HG02943 (cell line): ENCODE measurements around the gene CD93.

Experiments
- ATAC-seq: cut with Tn5 transposase; IDR thresholded peaks from one replicate; pipeline ENCODE4 v1.9.1; 2021; ENCODE audit warnings: mild to moderate bottlenecking, low read depth, moderate library complexity; ENCODE audit not compliant: unreplicated experiment

CD93 gene

GRCh38 chr20:23086056-23086566 lies at the start of gene CD93:
Gene CD93 (minus strand): TSS chr20:23086324. CDS start chr20:23086192, 132 bp downstream.
- ATAC-seq, result no peak

DNA sequence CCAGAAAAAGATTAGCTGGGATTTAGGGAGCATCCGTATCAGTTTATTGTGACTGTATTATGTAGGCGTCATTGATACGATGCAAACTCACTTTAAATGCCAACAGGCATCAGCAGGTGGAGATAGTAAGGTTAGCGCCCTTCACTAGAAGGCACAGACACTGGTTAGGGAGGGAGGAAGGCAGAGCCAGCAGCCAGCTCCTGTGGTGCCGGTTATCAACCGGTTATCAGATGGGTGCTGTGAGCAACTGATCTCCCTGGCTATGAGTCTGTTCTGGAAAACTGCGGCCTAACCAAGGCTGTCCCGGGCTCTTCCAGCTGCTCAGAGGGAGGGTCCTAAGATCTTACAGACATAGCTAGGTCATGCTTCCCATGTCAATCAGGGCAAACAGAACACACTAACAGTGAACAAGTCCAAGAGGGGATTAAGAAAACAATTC lies 47.5 kb upstream of the CD93 start:
- no peak for ATAC-seq

GRCh38 chr20:23132930-23133559 lies 46.9 kb upstream of the CD93 start:
- no peak for ATAC-seq

GRCh38 chr20:23132293-23132929 lies 46.3 kb upstream of the CD93 start:
- no peak for ATAC-seq

DNA sequence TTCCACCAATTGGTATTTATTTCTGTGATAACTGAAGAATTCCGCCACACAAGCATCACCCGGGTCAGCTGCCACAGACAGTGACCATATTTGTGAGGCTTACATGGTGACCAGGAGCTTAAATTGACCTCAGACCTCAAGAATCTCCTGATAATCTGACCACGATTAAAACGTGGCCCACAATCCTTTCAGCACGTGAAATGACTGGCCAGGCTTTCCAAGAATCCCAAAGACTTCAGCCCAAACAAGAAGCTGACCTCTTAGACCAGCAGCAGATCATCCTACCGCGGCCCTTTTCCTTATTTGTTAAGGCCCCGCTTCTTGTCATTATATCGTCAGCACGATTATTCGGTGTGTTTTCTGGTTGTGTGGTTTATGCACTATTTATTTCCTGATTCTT lies 45.6 kb upstream of the CD93 start:
- ATAC-seq, result no peak

DNA sequence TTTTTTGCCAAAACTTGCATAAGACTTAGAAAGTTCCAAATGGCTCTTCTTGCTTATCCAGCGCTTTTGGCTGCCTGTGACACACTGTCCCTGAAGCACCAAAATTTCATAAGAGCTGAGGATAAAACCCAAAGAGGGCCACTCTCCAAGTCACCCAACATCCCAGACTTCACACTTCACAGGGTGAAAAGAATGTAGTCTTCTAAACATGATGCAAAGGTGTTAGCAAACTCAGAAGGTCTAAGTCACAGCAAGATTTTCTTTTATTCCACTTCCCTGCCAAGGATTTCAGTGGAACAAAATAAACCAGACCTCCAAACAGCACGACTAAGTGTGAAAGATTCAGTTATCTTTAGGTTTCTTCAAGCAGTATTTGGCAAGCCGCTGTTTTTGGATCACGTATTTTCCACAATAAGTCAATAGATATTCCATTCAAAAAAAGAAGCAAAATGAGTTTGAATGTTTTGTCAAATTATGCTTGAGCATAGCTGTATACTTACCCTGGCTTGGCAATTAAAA lies 44.6 kb upstream of the CD93 start:
- no peak for ATAC-seq

DNA sequence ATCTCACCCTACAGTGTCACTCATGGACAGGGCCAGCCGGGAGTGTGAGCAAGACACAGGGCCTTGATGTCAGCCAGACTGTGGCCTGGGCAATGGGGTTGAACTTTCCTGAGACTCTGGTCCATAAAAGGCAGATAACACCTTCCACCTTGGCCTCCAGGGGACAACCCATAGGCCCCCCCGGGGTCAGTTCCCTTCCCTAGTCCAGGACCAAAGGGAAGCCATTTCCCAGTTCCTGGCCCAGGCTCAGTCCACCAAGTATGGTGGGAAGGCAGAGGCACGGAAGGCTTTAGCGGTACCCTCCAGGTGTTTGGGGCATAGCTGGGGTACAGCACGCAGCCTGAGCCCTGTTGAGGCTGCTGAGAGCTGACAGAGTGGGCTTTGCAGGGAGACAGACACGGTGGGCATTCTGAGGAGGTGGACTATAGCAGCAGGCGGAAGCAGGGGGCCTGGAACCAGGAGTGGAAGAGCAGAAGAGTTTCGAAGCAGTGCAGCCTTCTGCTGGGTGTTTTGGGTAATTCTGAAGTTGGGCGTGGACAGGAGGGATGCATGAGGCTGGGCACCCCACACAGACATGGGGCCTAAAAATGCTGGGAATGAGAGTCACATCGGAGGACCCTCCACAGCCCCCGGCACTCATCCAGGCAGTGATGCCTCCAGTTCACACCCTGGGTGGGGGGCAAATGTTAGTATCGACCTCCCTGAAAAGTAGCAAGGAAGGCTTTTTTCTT lies 43.9 kb upstream of the CD93 start:
- ATAC-seq, result no peak

GRCh38 chr20:23129266-23129665 lies 43.1 kb upstream of the CD93 start:
- ATAC-seq, result no peak

DNA sequence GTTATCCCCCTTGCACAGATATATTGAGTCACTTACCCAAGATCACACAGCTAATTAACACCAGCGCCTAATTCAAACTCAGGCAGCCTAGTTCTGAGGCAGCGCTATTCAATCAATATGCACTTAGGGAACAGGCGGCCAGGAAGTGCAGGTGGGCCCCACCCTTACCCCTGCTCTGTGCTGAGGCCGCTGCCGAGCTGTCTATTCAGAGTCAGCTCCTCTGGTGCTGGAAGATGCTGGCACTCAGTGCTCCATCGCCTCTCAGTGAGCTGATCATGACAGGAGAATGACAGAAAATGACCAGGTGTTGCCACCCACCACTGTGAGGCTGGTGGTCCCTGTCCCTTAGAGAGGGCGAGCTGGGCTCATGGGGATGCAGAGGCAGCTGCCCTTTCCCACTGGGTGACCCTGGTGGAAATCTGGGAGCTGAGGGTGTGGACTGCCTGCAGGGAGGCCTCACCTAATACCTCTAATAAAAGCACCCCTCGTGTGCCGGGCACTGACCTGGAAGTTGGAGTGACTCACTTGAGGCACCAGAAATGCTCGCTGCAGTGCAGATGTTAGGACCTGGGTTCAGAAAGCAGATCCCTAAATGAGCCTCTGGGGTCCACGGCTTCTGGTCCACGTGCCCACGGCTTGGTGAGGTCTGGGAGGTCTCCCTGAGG lies 42.5 kb upstream of the CD93 start:
- ATAC-seq, result no peak

GRCh38 chr20:23127506-23128279 lies 41.6 kb upstream of the CD93 start:
- no peak for ATAC-seq

- no peak for ATAC-seq
Measured at GRCh38 chr20:23126281-23127061, 40.3 kb upstream of the CD93 start.

GRCh38 chr20:23125625-23126191 lies 39.6 kb upstream of the CD93 start:
- ATAC-seq, result no peak

- no peak for ATAC-seq
Measured at GRCh38 chr20:23125159-23125558, 39.0 kb upstream of the CD93 start.

GRCh38 chr20:23123886-23124285 lies 37.8 kb upstream of the CD93 start:
- no peak for ATAC-seq

- no peak for ATAC-seq
Measured at GRCh38 chr20:23122796-23123655, 36.9 kb upstream of the CD93 start.

DNA sequence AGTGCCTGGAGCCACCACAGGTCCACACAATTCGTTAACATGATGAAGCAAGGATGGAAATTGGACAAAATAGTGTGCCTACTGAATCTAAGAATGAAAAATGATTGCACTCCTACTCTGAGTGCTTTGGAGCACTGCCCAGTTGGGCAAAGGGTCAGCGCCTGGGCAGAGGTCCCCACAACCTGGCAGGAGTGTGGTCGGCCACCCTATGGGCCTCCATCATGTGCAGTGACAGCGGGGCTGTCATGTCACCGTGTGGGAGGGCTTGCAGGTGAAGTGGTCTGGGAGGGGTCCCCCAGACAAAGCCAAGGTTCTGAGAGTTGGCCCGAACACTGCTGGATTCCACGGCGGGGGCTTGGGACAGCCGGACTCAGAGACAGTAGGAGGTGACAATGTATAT lies 36.2 kb upstream of the CD93 start:
- no peak for ATAC-seq

DNA sequence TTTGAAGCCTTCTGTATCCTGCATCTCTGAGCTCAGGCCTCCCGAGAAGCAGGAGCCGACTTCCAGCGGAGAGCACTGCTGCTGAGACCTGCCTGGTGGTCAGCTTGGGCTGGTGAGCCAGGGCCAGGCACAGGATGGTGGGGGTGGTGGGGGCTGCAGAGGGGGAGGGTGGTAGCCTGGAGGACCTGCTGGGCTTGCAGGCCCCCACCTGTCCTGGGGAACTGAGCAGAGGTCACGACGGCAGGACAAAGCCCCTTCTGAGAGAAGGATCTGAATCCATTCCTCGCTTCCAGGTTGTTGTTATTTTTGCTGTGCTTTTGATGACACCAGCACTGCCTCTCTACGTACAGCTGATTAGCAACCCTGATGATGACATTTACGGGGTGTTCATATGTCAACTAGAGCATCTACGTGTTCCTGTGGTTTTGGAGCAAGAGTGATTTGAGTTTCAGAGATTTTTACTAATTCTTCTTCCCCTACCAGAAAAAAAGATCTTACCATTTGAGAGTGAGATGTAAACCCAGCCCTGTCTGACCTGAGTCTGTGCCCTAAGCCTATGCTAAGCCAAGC lies 35.7 kb upstream of the CD93 start:
- no peak for ATAC-seq
